Neuronal stem cell (in vitro differentiated cells): ENCODE results near the gene ABCA13.

Source experiments
- DNase-seq: peaks from one replicate; pipeline ENCODE4 v3.0.0-alpha.2; 2013; ENCODE audit warnings: low spot score
- H2AFZ ChIP-seq: one replicate; pipeline ENCODE4 v1.6.1; 2013; ENCODE audit warnings: mild to moderate bottlenecking, low read length, inconsistent platforms
- H2AK5ac ChIP-seq: 2 replicates; pipeline ENCODE4 v1.6.1; 2013; ENCODE audit warnings: low read depth, mild to moderate bottlenecking, inconsistent platforms, low read length, moderate library complexity, mixed read lengths
- H2BK120ac ChIP-seq: 2 replicates; pipeline ENCODE4 v1.6.1; 2013; ENCODE audit warnings: low read depth, mild to moderate bottlenecking, inconsistent platforms, low read length, moderate library complexity, mixed read lengths
- H2BK12ac ChIP-seq: one replicate; pipeline ENCODE4 v1.6.1; 2013; ENCODE audit warnings: low read length, inconsistent platforms
- H2BK15ac ChIP-seq: 2 replicates; pipeline ENCODE4 v1.6.1; 2013; ENCODE audit warnings: mild to moderate bottlenecking, low read length, inconsistent platforms, mixed read lengths
- H2BK5ac ChIP-seq: one replicate; pipeline ENCODE4 v1.6.1; 2013; ENCODE audit warnings: inconsistent platforms, mild to moderate bottlenecking, low read length, moderate library complexity
- H3K14ac ChIP-seq: one replicate; pipeline ENCODE4 v1.6.1; 2013; ENCODE audit warnings: low read length, inconsistent platforms
- H3K18ac ChIP-seq: 2 replicates; pipeline ENCODE4 v1.6.1; 2013; ENCODE audit warnings: low read length, inconsistent platforms
- H3K23ac ChIP-seq: 2 replicates; pipeline ENCODE4 v1.6.1; 2013; ENCODE audit warnings: low read depth, mild to moderate bottlenecking, mixed read lengths, low read length, inconsistent platforms; ENCODE audit not compliant: poor library complexity
- H3K27ac ChIP-seq: replicated peaks from 3 replicates; pipeline ENCODE4 v1.5.1; 2013; ENCODE audit warnings: low read length, inconsistent platforms
- H3K27me3 ChIP-seq, 3 experiments: 2 replicates each; pipeline ENCODE4 v1.6.1; 2013; ENCODE audit warnings: low read length in 3 of 3, mild to moderate bottlenecking in 2 of 3, inconsistent platforms in 1 of 3, low read depth in 1 of 3, mixed read lengths in 1 of 3, moderate library complexity in 1 of 3; ENCODE audit not compliant: control insufficient read depth in 3 of 3, insufficient read depth in 3 of 3
- H3K36me3 ChIP-seq, 2 donors: replicated peaks in 1 of 2; 2 replicates each; pipeline ENCODE4 v1.6.1; 2013; ENCODE audit warnings: low read length in 2 of 2; ENCODE audit not compliant: control insufficient read depth in 2 of 2, insufficient read depth in 2 of 2
- H3K4ac ChIP-seq: 2 replicates; pipeline ENCODE4 v1.6.1; 2013; ENCODE audit warnings: inconsistent platforms, mild to moderate bottlenecking, low read length, moderate library complexity
- H3K4me1 ChIP-seq, 2 donors: 1 replicate in 1 of 2; 2 replicates in 1 of 2; pipeline ENCODE4 v1.6.1; 2013; ENCODE audit warnings: low read length in 2 of 2, low read depth in 1 of 2; ENCODE audit not compliant: control insufficient read depth in 2 of 2, insufficient read depth in 1 of 2
- H3K4me2 ChIP-seq: one replicate; pipeline ENCODE4 v1.6.1; 2013; ENCODE audit warnings: mild to moderate bottlenecking, low read length, inconsistent platforms; ENCODE audit not compliant: insufficient read depth, poor library complexity, severe bottlenecking
- H3K4me3 ChIP-seq, 2 donors: 2 replicates each; pipeline ENCODE4 v1.5.1; 2013; ENCODE audit warnings: low read length in 2 of 2, mild to moderate bottlenecking in 2 of 2, inconsistent platforms in 1 of 2, moderate library complexity in 1 of 2
- H3K79me1 ChIP-seq: one replicate; pipeline ENCODE4 v1.6.1; 2013; ENCODE audit warnings: low read depth, mild to moderate bottlenecking, inconsistent platforms, low read length, moderate library complexity
- H3K9ac ChIP-seq: one replicate; pipeline ENCODE4 v1.6.1; 2013; ENCODE audit warnings: mild to moderate bottlenecking, low read depth, low read length, inconsistent platforms; ENCODE audit not compliant: poor library complexity
- H3K9me3 ChIP-seq, 2 donors: replicated peaks in 1 of 2; 2 replicates each; pipeline versions ENCODE3 to v1.6.1; 2013; ENCODE audit warnings: low read length in 2 of 2, mild to moderate bottlenecking in 2 of 2, inconsistent platforms in 1 of 2, low read depth in 1 of 2, mixed read lengths in 1 of 2, moderate library complexity in 1 of 2; ENCODE audit not compliant: control insufficient read depth in 2 of 2, insufficient read depth in 1 of 2
- H4K8ac ChIP-seq: one replicate; pipeline ENCODE4 v1.6.1; 2013; ENCODE audit warnings: low read depth, mild to moderate bottlenecking, inconsistent platforms, low read length, moderate library complexity
- H4K91ac ChIP-seq: one replicate; pipeline ENCODE4 v1.6.1; 2013; ENCODE audit warnings: low read length, low read depth, mild to moderate bottlenecking, inconsistent platforms; ENCODE audit not compliant: poor library complexity
- WGBS, 2 donors: extraction: QIAGEN DNeasy Blood & Tissue Kit; methylation state at CpG; one replicate each; pipeline ENCODE4 v1.1.7; 2013; ENCODE audit warnings: missing lambda C conversion rate in 2 of 2, mixed read lengths in 1 of 2; ENCODE audit not compliant: insufficient read length in 2 of 2, insufficient replicate concordance in 1 of 2; ENCODE audit errors: extremely low coverage in 2 of 2; 5-methylcytosine and 5-hydroxymethylcytosine counted together

ABCA13 gene

GRCh38 chr7:48421357-48421756 lies 250.1 kb downstream of the ABCA13 start:
- Histone ChIP-seq H2AK5ac (no peak overlapping the region), H3K9ac (no peak overlapping the region), H4K8ac (no peak overlapping the region), H2AFZ (no peak overlapping the region), H3K4me3 (no peak overlapping the region), H3K23ac (no peak overlapping the region), H3K27me3 (no peaks in the 10 kb centered on the region), H2BK120ac (no peak overlapping the region), H3K36me3 (no peaks in the 10 kb centered on the region), H3K18ac (no peak overlapping the region), H3K4me1 (peaks cover 0 to 1% of the 10 kb centered on the region in 2 donors), H3K4ac (no peak overlapping the region), H4K91ac (no peak overlapping the region), H2BK5ac (no peak overlapping the region), H2BK12ac (no peak overlapping the region), H3K79me1 (no peaks in the 10 kb centered on the region), H3K4me2 (no peak overlapping the region), H3K9me3 (no peaks in the 10 kb centered on the region), H3K14ac (no peak overlapping the region), H2BK15ac (no peak overlapping the region), H3K27ac (no peak overlapping the region)
- no peak for DNase-seq
- no CpG with 5 or more reads among the region's 1 CpG for WGBS, 2 donors

GRCh38 chr7:48424731-48425130 lies 253.5 kb downstream of the ABCA13 start:
- H3K36me3 ChIP-seq: no peaks in the 10 kb centered on the region
- no peak overlapping the region for H4K91ac ChIP-seq
- no peaks in the 10 kb centered on the region for H3K27me3 ChIP-seq
- H2BK15ac ChIP-seq: no peak overlapping the region
- no peaks in the 10 kb centered on the region for H3K79me1 ChIP-seq
- H3K4me2 ChIP-seq: no peak overlapping the region
- WGBS, 2 donors: no CpG with 5 or more reads among the region's 3 CpGs
- H4K8ac ChIP-seq: no peak overlapping the region
- no peaks in the 10 kb centered on the region for H3K9me3 ChIP-seq
- DNase-seq: peak; percentile 4
- H3K4me1 ChIP-seq: peaks cover 0 to 1% of the 10 kb centered on the region in 2 donors
- H3K14ac ChIP-seq: no peak overlapping the region
- H2BK120ac ChIP-seq: no peak overlapping the region
- H2AFZ ChIP-seq: no peak overlapping the region
- no peak overlapping the region for H2BK5ac ChIP-seq
- H3K18ac ChIP-seq: no peak overlapping the region
- H3K4me3 ChIP-seq: no peak overlapping the region
- H3K27ac ChIP-seq: no peak overlapping the region
- no peak overlapping the region for H2AK5ac ChIP-seq
- no peak overlapping the region for H3K9ac ChIP-seq
- no peak overlapping the region for H2BK12ac ChIP-seq
- no peak overlapping the region for H3K4ac ChIP-seq
- no peak overlapping the region for H3K23ac ChIP-seq

GRCh38 chr7:48426331-48426965 lies 255.2 kb downstream of the ABCA13 start:
- H3K27ac ChIP-seq: no peak overlapping the region
- H3K14ac ChIP-seq: no peak overlapping the region
- H2BK15ac ChIP-seq: no peak overlapping the region
- H3K4me3 ChIP-seq: no peak overlapping the region
- H2BK5ac ChIP-seq: no peak overlapping the region
- H3K23ac ChIP-seq: no peak overlapping the region
- no peak overlapping the region for H4K91ac ChIP-seq
- H3K4ac ChIP-seq: no peak overlapping the region
- DNase-seq: no peak
- no peaks in the 10 kb centered on the region for H3K27me3 ChIP-seq
- H2AK5ac ChIP-seq: no peak overlapping the region
- no peak overlapping the region for H3K4me2 ChIP-seq
- no peak overlapping the region for H2AFZ ChIP-seq
- no CpG with 5 or more reads among the region's 6 CpGs for WGBS, 2 donors
- no peaks in the 10 kb centered on the region for H3K36me3 ChIP-seq
- no peak overlapping the region for H2BK120ac ChIP-seq
- no peaks in the 10 kb centered on the region for H3K79me1 ChIP-seq
- H3K9me3 ChIP-seq: no peaks in the 10 kb centered on the region
- no peak overlapping the region for H4K8ac ChIP-seq
- H3K18ac ChIP-seq: no peak overlapping the region
- H3K9ac ChIP-seq: no peak overlapping the region
- H2BK12ac ChIP-seq: no peak overlapping the region
- peaks cover 0 to 1% of the 10 kb centered on the region in 2 donors for H3K4me1 ChIP-seq

GRCh38 chr7:48426966-48427555 lies 255.8 kb downstream of the ABCA13 start:
- H3K4me3 ChIP-seq: no peak overlapping the region
- no peak overlapping the region for H4K91ac ChIP-seq
- H3K4me2 ChIP-seq: no peak overlapping the region
- no peak overlapping the region for H2BK5ac ChIP-seq
- H3K4ac ChIP-seq: no peak overlapping the region
- H2BK12ac ChIP-seq: no peak overlapping the region
- H2AFZ ChIP-seq: no peak overlapping the region
- H3K14ac ChIP-seq: no peak overlapping the region
- no peak overlapping the region for H4K8ac ChIP-seq
- no peaks in the 10 kb centered on the region for H3K79me1 ChIP-seq
- no peak for DNase-seq
- H2AK5ac ChIP-seq: no peak overlapping the region
- WGBS, 2 donors: no CpG with 5 or more reads among the region's 5 CpGs
- no peaks in the 10 kb centered on the region for H3K4me1 ChIP-seq
- H2BK120ac ChIP-seq: no peak overlapping the region
- no peak overlapping the region for H3K23ac ChIP-seq
- no peaks in the 10 kb centered on the region for H3K36me3 ChIP-seq
- no peak overlapping the region for H3K27ac ChIP-seq
- H2BK15ac ChIP-seq: no peak overlapping the region
- H3K27me3 ChIP-seq: no peaks in the 10 kb centered on the region
- H3K9me3 ChIP-seq: no peaks in the 10 kb centered on the region
- no peak overlapping the region for H3K9ac ChIP-seq
- no peak overlapping the region for H3K18ac ChIP-seq
